Limb (tissue), 2 donors: ENCODE data around the gene JAKMIP1.

Experiments
- DNase-seq, 2 donors: peaks; one replicate each; pipeline ENCODE4 v3.0.0-alpha.2; 2016; ENCODE audit errors: extremely low spot score in 2 of 2

JAKMIP1 gene

GRCh38 chr4:5992828-5993321 lies 207.5 kb downstream of the JAKMIP1 start:
- DNase-seq: no peak

GRCh38 chr4:5992171-5992827 lies 208.1 kb downstream of the JAKMIP1 start:
- no peak for DNase-seq

- no peak for DNase-seq
Observed at GRCh38 chr4:5991405-5991804, 208.9 kb downstream of the JAKMIP1 start.

GRCh38 chr4:5990446-5991160 lies 209.7 kb downstream of the JAKMIP1 start:
- DNase-seq: no peak

GRCh38 chr4:5989236-5990225 lies 210.8 kb downstream of the JAKMIP1 start:
- no peak for DNase-seq

- no peak for DNase-seq
Observed at GRCh38 chr4:5988086-5988845, 212.1 kb downstream of the JAKMIP1 start.

GRCh38 chr4:5984843-5985242 lies 215.5 kb downstream of the JAKMIP1 start:
- DNase-seq: no peak

GRCh38 chr4:5982156-5982973 lies 218.0 kb downstream of the JAKMIP1 start:
- peak in 1 of 2 donors; percentile 9 for DNase-seq

GRCh38 chr4:5980436-5981155 lies 219.8 kb downstream of the JAKMIP1 start:
- DNase-seq: peak; percentile 23 to 32

- peak in 1 of 2 donors; percentile 46 for DNase-seq
Observed at GRCh38 chr4:5979981-5980380, 220.4 kb downstream of the JAKMIP1 start.

- no peak for DNase-seq
Observed at GRCh38 chr4:5976921-5977320, 223.4 kb downstream of the JAKMIP1 start.

GRCh38 chr4:5976431-5976830 lies 223.9 kb downstream of the JAKMIP1 start:
- DNase-seq: no peak
